Fibroblast of lung (primary cell): Measurements from ENCODE around the gene CROCC2. TPM values are rescaled to one million over a fixed set of nuclear protein-coding genes. Genes with fewer than 3 reads are reported as not detected.
A peak's percentile ranks its signal among the peaks of the same experiment; 100 is the strongest.
"Not testable (repeated sequence)": the region's sequence is repeated elsewhere in the genome, so short reads cannot be mapped to it uniquely, and the experiment has no call there.

Experiments used
- DNase-seq, 2 donors: peaks; one replicate each; pipeline versions ENCODE4 v3.0.0 to v3.0.0-alpha.2; 2010; ENCODE audit warnings: low read depth in 2 of 2
- H2AFZ ChIP-seq: 2 replicates; pipeline ENCODE4 v1.5.1; 2012; ENCODE audit warnings: low read length, control low read depth, inconsistent platforms
- H3K27ac ChIP-seq: 2 replicates; pipeline ENCODE4 v1.5.1; 2011; ENCODE audit warnings: low read length, control low read depth; ENCODE audit not compliant: insufficient read depth
- H3K27me3 ChIP-seq: 2 replicates; pipeline ENCODE4 v1.5.1; 2011; ENCODE audit warnings: mild to moderate bottlenecking, low read length; ENCODE audit not compliant: control insufficient read depth, insufficient read depth
- H3K36me3 ChIP-seq: 2 replicates; pipeline ENCODE4 v1.5.1; 2011; ENCODE audit warnings: low read length; ENCODE audit not compliant: control insufficient read depth, insufficient read depth
- H3K4me1 ChIP-seq: 2 replicates; pipeline ENCODE4 v1.5.1; 2011; ENCODE audit warnings: low read length; ENCODE audit not compliant: control insufficient read depth, insufficient read depth; ENCODE audit errors: extremely low read depth
- H3K4me2 ChIP-seq: 2 replicates; pipeline ENCODE4 v1.5.1; 2011; ENCODE audit warnings: low read length, control low read depth; ENCODE audit not compliant: insufficient read depth; ENCODE audit errors: extremely low read depth
- H3K4me3 ChIP-seq, 4 experiments: fragments of 200-600 bp in 1 of 4; sonication (generic) in 1 of 4; replicated peaks in 1 of 4; 2 replicates each; pipeline ENCODE4 v1.5.1; 2011 to 2016; ENCODE audit warnings: low read length in 4 of 4, low read depth in 3 of 4, mild to moderate bottlenecking in 3 of 4, control low read depth in 2 of 4, inconsistent platforms in 1 of 4, mixed read lengths in 1 of 4; ENCODE audit not compliant: insufficient read depth in 1 of 4; ENCODE audit errors: control extremely low read depth in 1 of 4
- H3K79me2 ChIP-seq: 2 replicates; pipeline ENCODE4 v1.5.1; 2012; ENCODE audit warnings: mild to moderate bottlenecking, low read length, inconsistent platforms; ENCODE audit not compliant: control insufficient read depth, insufficient read depth
- H3K9ac ChIP-seq: 2 replicates; pipeline ENCODE4 v1.5.1; 2011; ENCODE audit warnings: mild to moderate bottlenecking, low read length, control low read depth; ENCODE audit not compliant: insufficient read depth
- H3K9me3 ChIP-seq: 2 replicates; pipeline ENCODE4 v1.5.1; 2012; ENCODE audit warnings: low read depth, low read length; ENCODE audit not compliant: control insufficient read depth, insufficient read depth
- H4K20me1 ChIP-seq: 2 replicates; pipeline ENCODE4 v1.5.1; 2011; ENCODE audit warnings: low read length; ENCODE audit not compliant: control insufficient read depth, insufficient read depth; ENCODE audit errors: extremely low read depth
- EZH2 ChIP-seq: IDR thresholded peaks from 2 replicates; pipeline ENCODE4 v1.5.1; 2012; ENCODE audit warnings: low read length, control low read depth, mild to moderate bottlenecking; ENCODE audit errors: missing control alignments
- polyA plus RNA-seq, 2 donors: library from polyadenylated mRNA; depleted of rRNA in 1 of 2; stranded (reverse) in 1 of 2; unstranded in 1 of 2; fragments of >200 nt; gene quantifications; 2 replicates each; pipeline ENCODE4 v1.2.1, GENCODE V29; 2011 to 2012; ENCODE audit warnings: missing spikeins in 1 of 2
- total RNA-seq: library from RNA; depleted of rRNA; stranded (reverse); fragments of >200 nt; gene quantifications from 2 replicates; pipeline ENCODE4 v1.2.1, GENCODE V29; 2014
- TF ChIP-seq, protein P1 (sequence below), 2 donors: IDR thresholded peaks in 1 of 2; conservative IDR thresholded peaks in 1 of 2; 1 replicate in 1 of 2; 2 replicates in 1 of 2; pipeline ENCODE4 v1.5.1; 2011 to 2012; ENCODE audit warnings: low read length in 2 of 2, control low read depth in 1 of 2, inconsistent platforms in 1 of 2, low read depth in 1 of 2, mild to moderate bottlenecking in 1 of 2

The CROCC2 gene
- total and polyA plus RNA-seq, 2 donors (not counting 1 experiment from before 2014, with no cell fraction given) = 0.12 to 0.33 TPM

GRCh38 chr2:240974771-240975572, 68.8 kb downstream of the CROCC2 start:
- Histone ChIP-seq H3K36me3 (no peaks in the 10 kb centered on the region), H3K9me3 (no peaks in the 10 kb centered on the region), H3K27ac (no peak overlapping the region), H3K4me3 (no peak overlapping the region), H2AFZ (no peak overlapping the region), H3K4me1 (peaks cover 4% of the 10 kb centered on the region), H4K20me1 (no peaks in the 10 kb centered on the region), H3K79me2 (no peaks in the 10 kb centered on the region), H3K4me2 (no peak overlapping the region), H3K27me3 (no peaks in the 10 kb centered on the region), H3K9ac (no peak overlapping the region)
- peak in 1 of 2 donors; percentile 61 for DNase-seq
- TF ChIP-seq EZH2 = no peak
- TF ChIP-seq, protein P1, sequence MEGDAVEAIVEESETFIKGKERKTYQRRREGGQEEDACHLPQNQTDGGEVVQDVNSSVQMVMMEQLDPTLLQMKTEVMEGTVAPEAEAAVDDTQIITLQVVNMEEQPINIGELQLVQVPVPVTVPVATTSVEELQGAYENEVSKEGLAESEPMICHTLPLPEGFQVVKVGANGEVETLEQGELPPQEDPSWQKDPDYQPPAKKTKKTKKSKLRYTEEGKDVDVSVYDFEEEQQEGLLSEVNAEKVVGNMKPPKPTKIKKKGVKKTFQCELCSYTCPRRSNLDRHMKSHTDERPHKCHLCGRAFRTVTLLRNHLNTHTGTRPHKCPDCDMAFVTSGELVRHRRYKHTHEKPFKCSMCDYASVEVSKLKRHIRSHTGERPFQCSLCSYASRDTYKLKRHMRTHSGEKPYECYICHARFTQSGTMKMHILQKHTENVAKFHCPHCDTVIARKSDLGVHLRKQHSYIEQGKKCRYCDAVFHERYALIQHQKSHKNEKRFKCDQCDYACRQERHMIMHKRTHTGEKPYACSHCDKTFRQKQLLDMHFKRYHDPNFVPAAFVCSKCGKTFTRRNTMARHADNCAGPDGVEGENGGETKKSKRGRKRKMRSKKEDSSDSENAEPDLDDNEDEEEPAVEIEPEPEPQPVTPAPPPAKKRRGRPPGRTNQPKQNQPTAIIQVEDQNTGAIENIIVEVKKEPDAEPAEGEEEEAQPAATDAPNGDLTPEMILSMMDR (conservative IDR thresholded peaks at IDR 0.05 in 1 of 2, IDR thresholded peaks at IDR 0.05 in 1 of 2; ENCODE audit: low read depth in 1 of 2, low read length in 2 of 2) = no peak

DNA sequence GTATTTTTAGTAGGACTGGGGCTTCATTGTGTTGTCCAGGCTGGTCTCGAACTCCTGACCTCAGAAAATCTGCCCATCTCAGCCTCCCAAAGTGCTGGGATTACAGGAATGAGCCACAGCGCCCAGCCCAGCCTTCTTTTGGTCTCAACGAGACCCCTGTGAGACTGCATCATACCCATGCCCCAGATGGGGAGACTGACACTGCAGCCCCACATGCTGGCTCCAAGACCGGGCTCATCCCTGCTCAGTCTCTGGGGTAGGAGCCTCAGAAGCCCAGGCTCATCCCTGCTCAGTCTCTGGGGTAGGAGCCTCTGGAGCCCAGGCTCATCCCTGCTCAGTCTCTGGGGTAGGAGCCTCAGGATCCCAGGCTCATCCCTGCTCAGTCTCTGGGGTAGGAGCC, 69.8 kb downstream of the CROCC2 start:
- H2AFZ ChIP-seq, H3K4me1 ChIP-seq, H4K20me1 ChIP-seq, DNase-seq, H3K9me3 ChIP-seq, H3K27me3 ChIP-seq, H3K9ac ChIP-seq, H3K36me3 ChIP-seq, H3K27ac ChIP-seq, H3K4me3 ChIP-seq, H3K4me2 ChIP-seq, H3K79me2 ChIP-seq: not testable (repeated sequence)

GRCh38 chr2:240981280-240981679, 75.1 kb downstream of the CROCC2 start:
- Histone ChIP-seq H3K9me3 (no peaks in the 10 kb centered on the region), H3K27ac (no peak overlapping the region), H3K36me3 (no peaks in the 10 kb centered on the region), H2AFZ (no peak overlapping the region), H4K20me1 (no peaks in the 10 kb centered on the region), H3K4me1 (peaks cover 6% of the 10 kb centered on the region), H3K79me2 (no peaks in the 10 kb centered on the region), H3K27me3 (no peaks in the 10 kb centered on the region), H3K9ac (no peak overlapping the region), H3K4me3 (no peak overlapping the region), H3K4me2 (no peak overlapping the region)
- no peak for TF ChIP-seq EZH2
- TF ChIP-seq, protein P1 (conservative IDR thresholded peaks at IDR 0.05 in 1 of 2, IDR thresholded peaks at IDR 0.05 in 1 of 2; ENCODE audit: low read depth in 1 of 2, low read length in 2 of 2) = no peak
- DNase-seq = peak; percentile 32 to 79
